ENCODE measurements around the gene PTPRN2.

The PTPRN2 gene

DNA sequence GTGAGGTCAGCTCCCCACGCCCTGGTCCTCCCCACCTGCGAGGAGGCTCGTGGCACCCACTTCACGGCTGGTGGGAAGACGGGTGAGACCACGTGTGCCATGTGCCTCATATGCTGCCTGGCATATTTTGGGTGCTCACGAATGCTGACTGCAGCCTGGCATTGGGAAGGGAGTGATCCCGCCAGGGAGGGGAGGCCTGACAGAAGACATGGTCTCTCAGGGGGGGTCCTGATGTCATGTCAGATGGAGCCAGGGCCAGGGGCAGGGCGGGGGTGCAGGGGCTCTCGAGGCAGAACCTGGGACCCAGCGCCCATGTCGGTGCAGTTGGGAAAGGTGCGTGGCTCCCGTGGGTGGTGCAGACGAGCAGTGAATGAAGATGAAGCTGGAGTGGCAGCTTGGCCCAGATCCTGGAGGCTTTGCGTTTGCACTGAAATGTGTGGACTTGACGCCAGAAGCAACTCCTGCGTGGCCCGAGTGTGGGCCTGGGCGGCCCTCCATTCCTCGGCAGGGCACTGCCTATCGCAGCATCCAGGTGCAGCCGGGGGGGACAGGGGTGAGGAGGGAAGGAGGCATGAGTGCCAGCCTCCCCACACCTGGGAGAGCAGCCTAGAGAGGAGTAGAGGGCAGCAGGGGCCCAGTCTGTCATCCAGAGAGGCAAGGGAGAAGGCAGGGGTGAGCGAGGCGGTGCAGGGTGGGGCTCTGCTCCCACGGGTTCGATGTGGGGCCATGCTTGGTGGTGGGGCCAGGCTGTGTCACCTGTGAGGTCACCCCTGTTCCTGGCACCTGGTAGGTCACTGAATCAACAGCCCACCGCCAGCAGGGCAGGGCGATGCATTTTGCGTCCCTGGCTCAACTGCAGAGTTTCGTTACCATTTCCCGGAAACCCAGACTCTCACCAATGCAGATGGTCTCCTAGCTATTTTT is 865.2 kb downstream of the PTPRN2 start:
- no peak for DNase-seq

DNA sequence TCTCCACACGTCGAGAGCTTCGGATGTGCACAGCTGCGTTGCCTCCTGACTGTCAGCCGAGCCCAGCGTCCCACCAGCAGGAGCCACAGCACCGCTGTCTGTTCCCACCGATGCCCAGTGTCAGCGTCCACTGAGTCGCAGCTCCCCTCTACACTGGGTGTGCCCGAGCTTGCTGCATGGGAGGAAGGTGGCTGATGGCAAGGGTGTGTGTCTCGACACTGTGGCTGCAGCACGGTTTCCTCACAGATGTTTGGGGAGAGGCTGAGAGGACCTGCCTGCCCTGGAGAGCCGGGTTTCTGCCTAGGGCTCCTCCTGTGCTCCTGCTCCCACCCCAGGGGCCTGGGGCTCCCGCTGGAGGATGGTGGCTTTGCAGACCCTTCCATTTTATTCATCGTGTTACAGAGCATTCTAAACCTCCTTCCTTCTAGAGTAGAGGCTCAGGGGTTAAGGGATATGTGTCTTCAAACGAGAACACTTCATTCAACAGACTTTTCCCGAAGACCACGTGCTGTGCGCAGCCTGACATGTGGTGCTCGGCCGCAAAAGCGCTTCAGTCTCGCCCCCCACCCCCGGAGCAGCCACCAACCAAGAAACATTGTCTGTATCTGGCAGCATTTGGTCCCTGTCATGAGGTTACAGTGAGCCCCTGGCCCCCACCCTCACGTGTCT is 866.0 kb downstream of the PTPRN2 start:
- DNase-seq: no peak

DNA sequence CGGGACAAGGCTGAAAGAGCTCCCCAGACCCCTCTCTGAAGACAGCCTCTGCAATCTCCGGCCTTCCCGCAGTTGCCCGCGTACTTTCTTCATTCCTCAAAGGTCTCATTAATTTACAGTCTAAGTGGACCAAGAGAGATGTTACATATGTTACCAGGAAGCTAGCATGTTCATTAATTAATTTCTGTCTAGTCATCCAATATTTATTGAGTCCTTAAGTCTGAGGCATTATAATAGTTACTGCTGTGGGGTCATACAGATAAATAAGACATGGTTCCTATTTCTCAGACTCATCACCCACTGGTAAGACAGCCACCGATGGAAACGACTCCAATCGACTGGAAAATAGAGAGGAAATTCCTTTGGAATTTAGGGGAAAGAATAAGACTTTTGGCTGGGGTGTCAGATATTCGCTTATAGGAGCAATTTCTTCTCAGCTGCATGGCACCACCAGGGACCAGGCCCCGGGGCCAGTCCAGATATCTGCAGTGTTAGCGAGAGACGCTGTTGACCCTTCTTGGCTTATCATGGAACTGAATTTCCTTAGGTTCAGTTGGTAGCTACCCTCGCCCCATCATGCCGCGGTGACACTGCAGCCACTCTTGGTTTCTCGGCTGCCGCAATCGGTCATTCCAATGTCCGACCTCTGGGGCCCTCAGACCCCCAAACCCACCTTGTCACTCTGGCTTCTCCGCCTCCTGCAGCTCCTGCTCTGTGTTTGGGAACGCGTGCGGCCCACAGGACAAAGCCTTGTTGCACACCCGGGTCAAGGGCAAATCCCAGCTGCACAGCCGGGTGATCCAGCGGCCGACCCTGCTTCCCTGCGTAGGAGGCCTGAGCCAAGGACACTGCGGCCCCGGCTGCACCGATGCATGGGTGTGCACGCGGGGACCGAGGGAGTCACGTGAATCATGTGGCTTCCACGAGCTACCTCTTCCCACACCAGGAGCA is 867.6 kb downstream of the PTPRN2 start:
- no peak for DNase-seq

DNA sequence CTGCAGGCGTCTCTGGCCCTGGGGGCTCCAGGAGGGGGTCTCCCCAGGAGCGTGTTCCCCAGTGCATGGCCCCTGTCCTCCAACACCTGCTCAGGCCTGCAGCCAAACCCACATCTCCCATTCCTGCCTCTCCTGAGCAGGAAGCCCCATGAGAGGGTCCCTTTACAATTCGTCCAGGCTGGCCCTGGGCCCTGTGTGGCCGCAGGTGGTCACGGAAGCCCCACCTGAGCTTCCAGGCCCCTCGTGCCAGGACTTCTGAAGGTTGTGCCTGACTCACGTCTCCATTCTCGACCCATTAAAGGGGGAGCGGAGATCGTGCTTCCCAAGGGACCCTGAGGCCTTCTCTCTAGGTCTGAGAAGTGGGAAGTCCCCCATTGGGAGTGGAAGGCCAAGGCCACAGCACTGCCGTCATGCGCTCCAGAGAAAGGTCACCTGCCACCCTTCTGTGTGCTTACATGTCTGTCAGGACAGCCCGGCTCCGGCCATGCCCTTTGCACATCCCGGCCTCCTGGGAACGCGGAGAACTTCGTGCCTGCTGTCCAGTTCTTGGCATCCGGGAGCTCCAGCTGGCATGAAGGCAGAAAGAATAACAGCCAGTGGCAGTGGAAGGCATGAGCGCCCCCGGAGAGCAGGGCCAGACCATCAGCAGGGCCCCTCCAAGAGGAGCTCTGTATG is 868.5 kb downstream of the PTPRN2 start:
- DNase-seq: no peak

DNA sequence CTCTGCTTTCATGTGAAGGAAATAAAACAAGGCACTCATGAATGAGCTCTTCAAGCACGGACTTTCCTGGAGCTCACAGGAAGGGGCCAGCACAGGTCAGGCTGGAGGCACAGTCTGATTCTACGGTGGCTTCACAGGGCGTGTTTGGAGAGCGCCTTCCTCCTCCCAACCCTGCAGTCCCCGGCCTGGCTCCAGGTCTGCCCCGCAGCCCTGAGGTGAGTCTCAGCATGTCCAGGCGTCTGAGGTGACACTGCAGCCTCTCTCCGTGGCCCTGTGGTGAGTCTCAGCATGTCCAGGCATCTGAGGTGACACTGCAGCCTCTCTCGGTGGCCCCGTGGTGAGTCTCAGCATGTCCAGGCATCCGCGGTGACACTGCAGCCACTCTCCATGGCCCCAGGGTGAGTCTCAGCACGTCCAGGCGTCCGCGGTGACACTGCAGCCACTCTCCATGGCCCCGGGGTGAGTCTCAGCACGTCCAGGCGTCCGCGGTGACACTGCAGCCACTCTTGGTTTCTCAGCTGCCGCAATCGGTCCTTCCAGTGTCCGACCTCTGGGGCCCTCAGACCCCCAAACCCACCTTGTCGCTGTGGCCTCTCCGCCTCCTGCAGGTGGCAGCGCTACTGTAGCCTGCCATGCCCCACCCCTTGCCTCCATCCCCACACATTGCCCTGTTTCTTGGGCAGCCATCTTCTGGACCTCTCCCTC is 869.2 kb downstream of the PTPRN2 start:
- DNase-seq: no peak

DNA sequence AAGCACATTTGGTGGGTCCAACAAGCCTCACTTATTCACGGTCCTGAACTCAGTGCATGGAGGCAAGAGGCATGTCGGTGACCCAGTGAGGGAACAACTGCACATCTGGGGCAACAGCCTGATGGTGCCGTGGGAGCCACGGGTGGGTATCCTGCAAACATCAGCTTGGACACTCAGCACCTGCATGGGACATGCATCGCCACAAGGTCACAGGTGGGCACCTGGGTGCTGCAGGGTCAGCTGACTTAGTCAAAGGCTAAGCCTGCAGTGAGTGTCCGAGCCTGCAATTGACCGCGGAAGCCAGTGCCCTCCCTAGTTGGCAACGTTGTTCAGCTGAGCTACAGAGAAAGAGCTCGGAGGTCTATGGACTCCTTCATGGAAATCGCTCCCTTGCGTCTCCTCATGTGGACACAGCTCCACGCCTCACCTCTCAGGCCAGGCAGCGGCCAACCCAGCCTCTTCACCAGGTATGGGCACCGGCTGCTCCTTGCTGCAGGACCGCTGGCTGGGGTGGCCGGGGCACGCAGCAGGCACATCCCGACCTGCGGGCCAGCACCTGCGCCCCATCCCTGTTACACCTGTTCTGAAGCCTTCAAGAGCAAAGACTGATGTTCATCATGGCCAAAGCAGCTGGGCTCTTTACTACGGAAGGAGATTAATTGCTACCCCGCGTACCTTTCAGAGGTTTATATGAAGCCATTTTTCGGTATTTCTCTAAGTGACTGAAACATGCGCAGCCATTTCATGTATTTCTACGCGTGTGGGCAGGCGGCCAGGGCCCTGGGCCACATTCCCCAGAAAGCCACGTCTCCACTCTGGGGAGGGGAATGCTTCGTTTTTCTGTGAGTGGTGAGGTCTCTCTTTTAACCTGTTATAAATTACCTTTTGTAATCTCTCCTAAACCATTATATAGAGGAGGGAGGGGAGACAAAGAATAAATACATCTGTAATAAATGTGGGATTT is 870.1 kb downstream of the PTPRN2 start:
- DNase-seq: no peak

DNA sequence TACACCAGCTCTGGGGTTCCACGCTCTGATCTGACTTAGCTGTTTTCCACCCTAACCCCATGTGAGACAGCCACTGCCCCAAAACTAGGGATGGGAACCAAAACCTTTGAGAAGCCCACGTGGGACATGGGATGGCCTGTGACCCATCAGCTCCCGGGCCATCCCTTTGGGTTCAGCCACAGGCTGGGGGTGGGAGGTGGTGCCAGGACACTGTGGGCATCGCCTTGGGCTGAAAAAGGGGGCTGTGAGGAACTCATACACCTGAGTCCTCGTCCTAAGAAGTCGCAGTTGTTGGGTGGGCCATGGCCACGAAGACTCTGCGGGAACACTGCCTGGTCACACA is 871.7 kb downstream of the PTPRN2 start:
- no peak for DNase-seq

DNA sequence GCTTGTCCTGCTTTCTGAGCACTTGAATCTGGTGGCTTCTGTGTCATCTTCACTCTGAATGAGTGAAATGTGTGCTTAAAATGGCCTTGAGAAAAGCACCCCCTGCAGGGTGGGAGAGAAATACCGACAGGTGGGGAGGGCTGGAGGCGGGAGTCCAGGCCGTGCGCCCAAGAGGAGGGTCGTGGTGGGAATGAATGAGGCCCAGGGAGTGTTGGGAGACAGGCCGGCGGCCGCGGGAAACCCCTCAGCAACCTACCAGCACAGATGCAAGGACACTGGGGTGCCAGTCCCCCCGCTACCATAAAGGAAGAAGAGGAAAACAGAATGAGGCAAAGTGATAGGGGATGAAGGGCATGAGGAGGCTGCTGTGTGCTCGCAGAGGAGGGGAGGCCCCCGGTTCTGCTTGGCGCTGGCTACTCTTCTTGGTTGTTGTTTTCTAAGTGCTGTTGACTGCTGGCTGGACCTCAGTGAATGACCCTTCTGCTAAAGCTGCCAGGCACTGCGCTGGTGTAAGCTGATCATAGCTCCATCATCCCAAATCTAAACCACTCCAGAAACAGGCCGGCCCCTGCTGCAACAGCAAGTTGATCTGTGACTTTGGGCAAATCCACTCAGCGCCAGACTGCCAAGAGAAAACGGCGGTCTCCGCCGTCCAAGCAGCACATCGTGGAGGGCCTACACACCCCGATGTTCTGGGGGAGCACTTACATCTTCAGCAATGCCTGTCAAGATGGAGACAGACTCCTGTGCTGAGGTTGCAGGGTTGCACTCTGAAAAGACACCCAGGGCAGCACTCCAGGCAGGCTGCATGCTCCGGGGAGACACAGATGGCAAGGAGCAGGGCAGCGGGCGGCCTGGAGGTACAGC is 872.3 kb downstream of the PTPRN2 start:
- no peak for DNase-seq

DNA sequence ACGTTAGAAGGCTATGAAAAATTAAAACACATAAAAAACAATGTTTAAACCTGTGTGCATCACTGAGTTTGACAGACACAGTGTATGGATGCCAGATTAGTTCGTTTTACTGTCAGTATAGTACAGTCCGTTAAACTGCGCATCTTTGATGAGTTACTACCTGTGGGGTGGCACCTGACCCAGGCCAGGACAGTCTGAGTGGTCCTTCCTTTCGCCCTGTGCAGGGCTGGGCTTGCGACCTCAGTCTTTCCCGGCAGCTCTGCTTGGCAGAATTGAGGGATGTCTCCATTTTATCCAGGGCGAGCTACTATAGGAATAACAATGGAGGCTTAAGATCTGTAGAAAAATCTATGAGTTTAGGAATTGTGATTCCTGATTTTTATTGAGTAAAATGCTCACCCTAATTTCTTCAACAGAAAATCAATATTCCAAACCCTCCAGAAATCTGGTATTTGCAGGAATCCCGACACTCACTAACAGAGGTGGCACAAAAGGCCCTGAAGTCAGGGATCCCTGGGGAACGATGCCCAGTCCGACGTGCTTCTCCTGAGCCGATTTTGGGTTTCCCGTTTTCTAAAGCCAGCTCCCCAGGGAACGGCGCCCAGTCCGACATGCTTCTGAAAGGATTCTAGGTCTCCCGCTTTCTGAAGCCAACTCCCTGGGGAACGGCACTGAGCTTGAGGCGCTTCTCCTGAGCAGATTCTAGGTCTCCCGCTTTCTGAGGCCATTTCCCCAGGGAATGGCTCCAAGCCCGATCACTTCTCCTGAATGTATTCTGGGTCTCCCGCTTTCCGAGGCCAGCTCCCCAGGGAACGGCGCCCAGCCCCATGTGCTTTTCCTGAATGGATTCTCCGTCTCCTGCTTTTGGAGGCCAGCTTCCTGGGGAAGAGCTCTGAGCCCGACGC is 873.2 kb downstream of the PTPRN2 start:
- no peak for DNase-seq

DNA sequence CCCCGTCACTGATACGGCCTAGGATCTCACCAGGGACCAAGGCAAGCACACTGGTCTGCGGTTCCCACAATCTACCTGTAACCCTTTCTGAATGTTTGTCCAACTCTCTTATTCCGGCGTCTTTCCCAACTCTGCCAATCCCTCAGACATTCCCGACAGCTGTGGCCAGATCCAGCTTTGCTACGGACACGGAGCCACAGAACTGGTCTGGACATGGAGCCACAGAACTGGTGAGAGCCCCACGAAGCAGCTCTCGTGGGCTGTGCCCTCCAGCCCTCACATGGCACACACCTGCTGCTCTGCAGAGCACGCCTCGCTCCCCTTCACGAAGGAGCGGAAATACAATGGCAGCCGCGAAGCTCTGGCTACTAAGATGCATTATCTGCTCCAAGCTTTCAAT is 874.0 kb downstream of the PTPRN2 start:
- DNase-seq: no peak

DNA sequence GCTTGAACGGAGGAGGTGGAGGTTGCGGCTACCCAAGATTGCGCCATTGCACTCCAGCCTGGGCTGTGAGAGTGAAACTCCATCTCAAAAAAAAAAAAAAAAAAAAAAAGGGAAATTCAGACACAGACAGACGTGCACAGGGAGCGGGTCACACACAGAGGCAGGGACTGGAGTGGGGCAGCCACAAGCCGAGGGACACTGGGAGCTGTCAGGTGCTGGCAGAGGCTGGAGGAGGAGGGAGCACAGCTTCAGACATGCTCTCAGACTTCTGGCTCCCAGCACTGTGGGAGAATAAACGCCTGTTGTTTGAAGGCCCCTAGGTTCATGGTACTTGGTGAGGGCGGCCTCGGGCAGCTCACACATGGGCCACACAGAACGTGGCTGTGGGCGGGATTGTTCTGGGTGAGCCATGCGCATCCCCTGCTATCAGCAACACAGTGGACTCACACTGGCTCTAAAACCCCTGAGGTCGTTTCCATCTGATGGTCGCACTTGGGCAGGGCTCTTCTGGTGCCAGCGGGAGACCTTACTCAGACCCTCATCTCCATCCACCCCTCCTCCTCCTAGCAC is 874.9 kb downstream of the PTPRN2 start:
- no peak for DNase-seq

DNA sequence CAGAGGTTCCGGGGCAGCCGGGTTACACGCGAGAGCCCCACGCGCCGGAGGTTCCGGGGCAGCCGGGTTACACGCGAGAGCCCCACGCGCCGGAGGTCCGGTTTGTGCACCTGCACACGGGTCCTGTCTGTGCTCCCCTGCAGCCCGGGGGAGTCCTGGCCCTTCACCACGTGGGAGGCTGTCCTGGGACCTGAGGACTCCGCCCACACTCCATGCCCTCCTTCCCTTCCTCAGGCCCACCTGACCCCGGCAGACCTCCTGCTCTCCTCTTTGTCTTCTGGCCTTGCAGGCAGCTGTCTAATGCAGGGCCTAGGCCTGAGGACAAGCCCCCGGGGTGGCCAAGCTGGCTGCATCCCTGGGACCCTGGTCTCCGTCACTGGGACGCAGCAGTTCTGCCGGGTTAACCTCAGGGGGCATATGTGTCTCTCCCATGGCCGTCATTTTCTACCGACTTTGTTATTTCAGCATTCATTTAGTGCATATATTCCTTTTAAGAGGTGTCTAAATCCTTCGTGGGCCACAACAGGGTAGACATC is 876.2 kb downstream of the PTPRN2 start:
- DNase-seq: no peak

DNA sequence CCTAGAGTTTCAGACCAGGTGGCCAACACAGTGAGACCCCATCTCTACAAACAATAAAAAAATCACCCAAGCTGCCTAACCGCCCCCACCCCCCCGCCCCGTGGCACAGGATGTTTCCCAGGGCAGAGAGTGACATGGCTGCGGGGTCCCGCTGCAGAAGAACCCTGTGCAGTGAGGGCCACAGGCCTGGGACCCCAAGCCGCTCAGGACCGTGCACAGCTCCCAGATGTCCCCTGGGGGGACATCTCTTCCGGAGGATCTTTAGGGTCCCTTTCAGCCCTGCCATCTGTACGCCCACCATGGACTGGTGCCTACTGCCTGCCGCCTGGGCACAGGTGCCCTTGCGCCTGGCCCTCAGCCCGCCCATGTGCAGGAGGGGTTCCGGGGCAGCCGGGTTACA is 877.2 kb downstream of the PTPRN2 start:
- DNase-seq: no peak

DNA sequence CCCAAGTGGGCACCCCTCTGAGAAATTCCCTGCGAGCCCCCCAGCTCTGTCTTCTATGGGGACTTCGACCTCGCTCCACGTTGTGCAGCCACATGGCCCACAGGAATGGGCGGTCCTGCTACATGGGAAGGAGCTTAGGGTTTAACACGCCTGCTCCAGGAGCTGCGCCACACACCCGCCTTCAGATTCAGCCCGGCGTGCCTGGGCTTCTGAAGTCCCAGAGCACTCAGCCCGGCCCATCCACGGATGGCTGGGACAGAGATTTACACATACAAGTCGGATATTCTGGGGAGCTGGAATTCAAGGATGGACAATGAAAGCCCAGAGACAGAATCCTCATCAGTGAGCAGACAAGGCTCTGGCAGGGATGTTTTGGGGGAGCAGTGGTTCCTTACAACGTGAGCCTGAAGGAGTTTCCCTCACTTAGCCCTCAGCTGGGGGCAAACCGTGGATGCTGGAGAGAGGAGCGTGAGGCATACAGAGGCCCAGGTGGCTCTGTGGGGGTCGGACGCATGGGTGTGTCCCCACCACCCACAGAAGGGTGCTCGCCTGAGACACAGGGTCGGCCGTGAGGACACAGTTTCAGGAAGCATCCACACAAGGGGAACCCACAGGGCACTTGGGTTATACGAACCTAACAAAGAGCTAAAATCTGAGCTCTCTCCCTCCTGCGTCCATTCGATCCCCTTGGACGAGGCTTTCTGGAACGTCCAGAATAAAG is 877.9 kb downstream of the PTPRN2 start:
- DNase-seq: no peak

DNA sequence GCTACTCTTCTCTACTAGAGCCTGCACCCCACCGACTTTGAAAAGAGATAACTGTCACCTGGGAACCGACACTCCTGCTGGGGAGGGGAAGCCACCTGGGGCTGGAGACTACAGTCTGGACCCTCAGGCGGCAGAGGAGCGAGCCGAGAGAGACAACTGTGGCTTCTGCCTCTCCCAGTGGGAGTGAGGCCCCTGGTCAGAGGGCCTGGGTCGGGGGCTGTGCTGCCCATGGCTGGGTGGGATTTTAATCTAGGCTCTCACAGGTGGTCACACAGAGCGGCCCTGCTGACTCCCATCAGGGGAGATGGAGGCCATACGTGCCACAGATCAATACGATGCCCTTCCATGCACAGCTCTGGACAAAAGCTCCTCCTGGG is 878.7 kb downstream of the PTPRN2 start:
- no peak for DNase-seq

DNA sequence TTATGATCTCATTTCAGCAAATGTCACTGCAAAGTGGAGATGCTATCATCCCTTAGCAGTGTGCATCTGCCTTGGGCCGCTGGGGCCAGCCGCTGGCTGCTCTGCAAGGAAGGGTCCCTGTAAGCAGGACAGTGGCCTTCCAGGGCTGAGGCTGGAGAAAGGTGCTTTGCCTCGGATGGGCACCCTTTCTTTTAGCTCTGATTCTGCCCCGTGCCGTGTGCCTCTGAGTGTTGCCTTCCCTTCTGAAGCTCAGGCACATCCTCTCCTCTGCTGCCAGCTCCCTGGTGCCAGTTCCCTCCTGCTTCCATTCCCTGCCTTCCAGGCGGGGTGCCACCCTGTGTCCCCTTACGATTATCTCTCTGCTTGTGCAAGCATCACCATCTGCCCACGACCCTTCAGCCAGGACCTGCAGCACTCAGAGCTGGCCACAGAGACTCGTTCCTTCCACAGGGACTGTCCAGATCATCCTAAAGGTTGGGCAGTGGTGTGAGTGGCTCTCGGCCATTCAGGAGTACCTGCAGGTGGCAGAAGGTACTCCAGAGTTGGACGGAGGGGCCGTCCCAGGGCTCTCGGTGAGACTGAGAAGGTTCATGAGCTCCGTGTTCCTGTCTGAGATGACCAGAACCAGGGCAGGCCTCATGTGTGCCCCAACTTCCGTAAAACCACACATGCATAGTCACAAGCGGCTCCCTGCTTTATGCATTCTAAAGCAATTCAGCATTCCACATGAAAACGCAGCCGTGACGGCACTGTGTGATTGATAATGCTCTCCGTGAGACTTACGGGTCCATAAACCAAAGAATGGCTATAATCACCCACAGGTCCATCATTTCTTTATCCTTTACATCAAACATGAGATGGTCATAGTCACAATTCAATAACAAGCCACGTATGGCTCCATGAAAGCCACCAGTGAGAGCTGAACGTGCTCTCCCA is 879.4 kb downstream of the PTPRN2 start:
- no peak for DNase-seq
